ENCODE measurements around the gene AMER3. TPM values are rescaled to one million over a fixed set of nuclear protein-coding genes. Genes with fewer than 3 reads are reported as not detected.

AMER3 gene
- total RNA-seq, 1 experiment from 2014 or later, result 0.79 TPM

- Mint-ChIP-seq H3K4me3 (ENCODE audit: unreplicated experiment) (no peak overlapping the region), H3K36me3 (ENCODE audit: insufficient read depth, unreplicated experiment) (no peaks in the 10 kb centered on the region), H3K27ac (ENCODE audit: unreplicated experiment) (no peak overlapping the region), H3K9me3 (ENCODE audit: unreplicated experiment) (no peaks in the 10 kb centered on the region), H3K27me3 (ENCODE audit: insufficient read depth, unreplicated experiment) (peaks cover 3% of the 10 kb centered on the region), H3K4me1 (ENCODE audit: low read depth, unreplicated experiment) (no peaks in the 10 kb centered on the region)
- no peaks in the 10 kb centered on the region for H3K9me3 ChIP-seq
- CTCF ChIA-PET, result interaction anchor here (2.6 kb wide), 1 partner anchor 75 kb away, joined by 34 read pairs; no protein-coding TSS in a partner anchor
- no peaks in the 10 kb centered on the region for H3K36me3 ChIP-seq (ENCODE audit: control insufficient read depth, insufficient read depth, low read length)
- no TSS peak for BruUV-seq (replicated peaks)
- TF ChIP-seq CTCF (IDR thresholded peaks at IDR 0.05; ENCODE audit: insufficient read depth in 1 of 2, low read depth in 1 of 2, low read length in 1 of 2, severe bottlenecking in 1 of 2, unreplicated experiment in 1 of 2), result no peak
- DNase-seq, result no peak
- H3K4me1 ChIP-seq, result no peaks in the 10 kb centered on the region
- H3K4me3 ChIP-seq (ENCODE audit: low read depth, low read length), result no peak overlapping the region
- no peaks in the 10 kb centered on the region for H3K27me3 ChIP-seq (replicated peaks; ENCODE audit: control insufficient read depth, insufficient read depth, low read length)
- POLR2A ChIA-PET, result no interaction called here
- intact Hi-C loops (cut with micrococcal nuclease; ENCODE audit: unreplicated experiment), result loop anchor here (5.0 kb wide), 1 partner anchor 118 kb away; no protein-coding TSS in a partner anchor
These were observed 44.0 kb downstream of the AMER3 start for GRCh38 chr2:130799295-130799694.

- TF ChIP-seq CTCF (IDR thresholded peaks at IDR 0.05; ENCODE audit: insufficient read depth in 1 of 2, low read depth in 1 of 2, low read length in 1 of 2, severe bottlenecking in 1 of 2, unreplicated experiment in 1 of 2), result no peak
- DNase-seq, result no peak
- Mint-ChIP-seq H3K27me3 (ENCODE audit: insufficient read depth, unreplicated experiment) (peaks cover 6% of the 10 kb centered on the region), H3K36me3 (ENCODE audit: insufficient read depth, unreplicated experiment) (no peaks in the 10 kb centered on the region), H3K4me1 (ENCODE audit: low read depth, unreplicated experiment) (no peaks in the 10 kb centered on the region), H3K4me3 (ENCODE audit: unreplicated experiment) (no peak overlapping the region), H3K9me3 (ENCODE audit: unreplicated experiment) (no peaks in the 10 kb centered on the region), H3K27ac (ENCODE audit: unreplicated experiment) (no peak overlapping the region)
- no peaks in the 10 kb centered on the region for H3K36me3 ChIP-seq (ENCODE audit: control insufficient read depth, insufficient read depth, low read length)
- intact Hi-C loops (cut with micrococcal nuclease; ENCODE audit: unreplicated experiment), result no loop called here
- ChIA-PET POLR2A (no interaction called here), CTCF (no interaction called here)
- no peak overlapping the region for H3K4me3 ChIP-seq (ENCODE audit: low read depth, low read length)
- H3K27me3 ChIP-seq (replicated peaks; ENCODE audit: control insufficient read depth, insufficient read depth, low read length), result no peaks in the 10 kb centered on the region
- no peaks in the 10 kb centered on the region for H3K4me1 ChIP-seq
- BruUV-seq (replicated peaks), result no TSS peak
- peaks cover 3% of the 10 kb centered on the region; the same call in 1 of the 2 replicates for H3K9me3 ChIP-seq
These were observed 50.3 kb downstream of the AMER3 start for GRCh38 chr2:130805613-130806012.

- DNase-seq, result no peak
- ChIA-PET POLR2A (no interaction called here), CTCF (no interaction called here)
- no TSS peak for BruUV-seq (replicated peaks)
- Mint-ChIP-seq H3K27ac (ENCODE audit: unreplicated experiment) (no peak overlapping the region), H3K27me3 (ENCODE audit: insufficient read depth, unreplicated experiment) (peaks cover 6% of the 10 kb centered on the region), H3K4me3 (ENCODE audit: unreplicated experiment) (no peak overlapping the region), H3K9me3 (ENCODE audit: unreplicated experiment) (no peaks in the 10 kb centered on the region), H3K4me1 (ENCODE audit: low read depth, unreplicated experiment) (no peaks in the 10 kb centered on the region), H3K36me3 (ENCODE audit: insufficient read depth, unreplicated experiment) (no peaks in the 10 kb centered on the region)
- Histone ChIP-seq H3K9me3 (peaks cover 3% of the 10 kb centered on the region; the same call in 1 of the 2 replicates), H3K36me3 (ENCODE audit: control insufficient read depth, insufficient read depth, low read length) (no peaks in the 10 kb centered on the region), H3K4me3 (ENCODE audit: low read depth, low read length) (no peak overlapping the region), H3K27me3 (replicated peaks; ENCODE audit: control insufficient read depth, insufficient read depth, low read length) (no peaks in the 10 kb centered on the region), H3K4me1 (no peaks in the 10 kb centered on the region)
- intact Hi-C loops (cut with micrococcal nuclease; ENCODE audit: unreplicated experiment), result no loop called here
- no peak for TF ChIP-seq CTCF (IDR thresholded peaks at IDR 0.05; ENCODE audit: insufficient read depth in 1 of 2, low read depth in 1 of 2, low read length in 1 of 2, severe bottlenecking in 1 of 2, unreplicated experiment in 1 of 2)
These were observed 51.0 kb downstream of the AMER3 start for GRCh38 chr2:130806370-130806769.

Measured in Caco-2 (cell line).